SK-N-SH (cell line): ENCODE measurements around the gene SKIDA1. TPM values are rescaled to one million over a fixed set of nuclear protein-coding genes. Genes with fewer than 3 reads are reported as not detected.

ENCODE experiments used
- CTCF ChIA-PET: fragments of 300-600, 350-600 bp; formaldehyde crosslinking; extraction: SDS; loops from one replicate; lab custom pipeline; 2021; lab: Yijun Ruan, JAX
- POLR2A ChIA-PET: fragments of 350-600 bp; sonication (Branson Sonifier 250); formaldehyde crosslinking; extraction: SDS; loops from one replicate; lab custom pipeline; 2020; ENCODE audit warnings: antibody characterized with exemption, inconsistent platforms; lab: Yijun Ruan, JAX
- DNase-seq: peaks from one replicate; pipeline ENCODE4 v3.0.0; 2012
- H2AFZ ChIP-seq: fragments of 200-600 bp; sonication (generic); 2 replicates; pipeline ENCODE4 v1.8.1; 2016; ENCODE audit warnings: antibody characterized with exemption, mild to moderate bottlenecking, low read depth
- H3F3A ChIP-seq: fragments of 200-600 bp; sonication (generic); replicated peaks from 2 replicates; pipeline ENCODE3; 2016; ENCODE audit warnings: antibody characterized with exemption, mild to moderate bottlenecking; ENCODE audit not compliant: insufficient read depth
- H3K27ac ChIP-seq, 2 experiments: fragments of 200-500 bp in 1 of 2; fragments of 200-600 bp in 1 of 2; sonication (Bioruptor generic) in 1 of 2; sonication (generic), shearing (Covaris generic) in 1 of 2; 2 replicates each; pipeline versions ENCODE4 v1.5.1 to v1.6.1; 2014 to 2016; ENCODE audit warnings: low read depth in 2 of 2, inconsistent platforms in 1 of 2, low read length in 1 of 2, mild to moderate bottlenecking in 1 of 2, mixed read lengths in 1 of 2
- H3K27me3 ChIP-seq: fragments of 200-600 bp; sonication (generic), shearing (Covaris generic); 2 replicates; pipeline ENCODE4 v1.6.1; 2016; ENCODE audit warnings: mixed run types; ENCODE audit not compliant: insufficient read depth
- H3K36me3 ChIP-seq, 2 experiments: fragments of 200-500 bp in 1 of 2; fragments of 200-600 bp in 1 of 2; sonication (Bioruptor generic) in 1 of 2; sonication (generic) in 1 of 2; replicated peaks in 1 of 2; 2 replicates each; pipeline versions ENCODE3 to v1.5.1; 2014 to 2016; ENCODE audit warnings: low read length in 1 of 2, mild to moderate bottlenecking in 1 of 2; ENCODE audit not compliant: insufficient read depth in 2 of 2, control insufficient read depth in 1 of 2
- H3K4me1 ChIP-seq, 2 experiments: fragments of 200-500 bp in 1 of 2; fragments of 200-600 bp in 1 of 2; sonication (Bioruptor generic) in 1 of 2; sonication (generic), shearing (Covaris generic) in 1 of 2; 2 replicates each; pipeline versions ENCODE4 v1.5.1 to v1.6.1; 2014 to 2016; ENCODE audit warnings: low read depth in 1 of 2, low read length in 1 of 2, mixed run types in 1 of 2; ENCODE audit not compliant: insufficient read depth in 2 of 2, control insufficient read depth in 1 of 2
- H3K4me2 ChIP-seq: fragments of 200-600 bp; sonication (generic), shearing (Covaris generic); 2 replicates; pipeline ENCODE4 v1.6.1; 2017; ENCODE audit warnings: mixed run types
- H3K4me3 ChIP-seq, 2 experiments: fragments of 200-500 bp in 1 of 2; fragments of 200-600 bp in 1 of 2; sonication (Bioruptor generic) in 1 of 2; sonication (generic), shearing (Covaris generic) in 1 of 2; 2 replicates each; pipeline versions ENCODE4 v1.5.1 to v1.8.1; 2014 to 2016; ENCODE audit warnings: low read depth in 2 of 2, inconsistent platforms in 1 of 2, low read length in 1 of 2, mild to moderate bottlenecking in 1 of 2, mixed read lengths in 1 of 2, moderate library complexity in 1 of 2
- H3K79me2 ChIP-seq: fragments of 200-600 bp; sonication (generic); 2 replicates; pipeline ENCODE4 v1.8.1; 2017; ENCODE audit warnings: mild to moderate bottlenecking; ENCODE audit not compliant: insufficient read depth
- H3K9ac ChIP-seq: fragments of 200-600 bp; sonication (generic); 2 replicates; pipeline ENCODE4 v1.6.1; 2017; ENCODE audit warnings: mixed run types
- H3K9me2 ChIP-seq: fragments of 200-600 bp; sonication (generic); 2 replicates; pipeline ENCODE4 v1.6.1; 2017; ENCODE audit warnings: mixed run types
- H3K9me3 ChIP-seq: fragments of 200-600 bp; sonication (generic); 2 replicates; pipeline ENCODE4 v1.6.1; 2017; ENCODE audit warnings: mixed run types, mild to moderate bottlenecking, moderate library complexity
- H4K20me1 ChIP-seq: fragments of 200-600 bp; sonication (generic); 2 replicates; pipeline ENCODE4 v1.6.1; 2017; ENCODE audit warnings: mild to moderate bottlenecking, mixed run types; ENCODE audit not compliant: insufficient read depth
- ELF1 ChIP-seq: IDR thresholded peaks from 2 replicates; pipeline ENCODE4 v1.4.0; 2012
- EZH2phosphoT487 ChIP-seq: fragments of 200-600 bp; sonication (generic); IDR thresholded peaks from 2 replicates; pipeline ENCODE4 v1.6.1; 2017; ENCODE audit warnings: low read depth, mixed run types, mild to moderate bottlenecking, antibody characterized with exemption, moderate library complexity, borderline replicate concordance
- GATA2 ChIP-seq: sonication (generic); formaldehyde crosslinking; IDR thresholded peaks from 2 replicates; pipeline ENCODE4 v1.5.0; 2020; ENCODE audit warnings: mild to moderate bottlenecking, missing genetic modification reagents
- MEF2A ChIP-seq: IDR thresholded peaks from 2 replicates; pipeline ENCODE4 v1.4.0; 2012; ENCODE audit warnings: low read depth, borderline replicate concordance
- RFX5 ChIP-seq: IDR thresholded peaks from 2 replicates; pipeline ENCODE4 v1.6.1; 2012; ENCODE audit warnings: mild to moderate bottlenecking, improper control_type of control experiment, low read length
- ZBTB33 ChIP-seq: IDR thresholded peaks from 2 replicates; pipeline ENCODE4 v1.4.0; 2012; ENCODE audit warnings: low read depth, borderline replicate concordance
- WGBS: methylation state at CpG from one replicate; pipeline ENCODE4 v1.1.6; 2017; ENCODE audit warnings: low lambda C conversion rate; 5-methylcytosine and 5-hydroxymethylcytosine counted together
- polyA plus RNA-seq, 3 experiments: library from polyadenylated mRNA; depleted of rRNA; stranded (reverse); fragments of >200 nt; gene quantifications; 2 replicates each; pipeline ENCODE4 v1.2.3, GENCODE V29; 2012
- TF ChIP-seq, protein P1 (sequence below): fragments of 150-350 bp; IDR thresholded peaks from 2 replicates; pipeline ENCODE4 v1.6.1; 2016; ENCODE audit warnings: mild to moderate bottlenecking, low read depth, low read length
- TF ChIP-seq, protein P2 (sequence below): IDR thresholded peaks from 2 replicates; pipeline ENCODE4; 2012

Gene SKIDA1
- polyA plus RNA-seq, 1 of the 3 experiments (the other 2 are of a cell fraction), result 0.38 TPM

DNA sequence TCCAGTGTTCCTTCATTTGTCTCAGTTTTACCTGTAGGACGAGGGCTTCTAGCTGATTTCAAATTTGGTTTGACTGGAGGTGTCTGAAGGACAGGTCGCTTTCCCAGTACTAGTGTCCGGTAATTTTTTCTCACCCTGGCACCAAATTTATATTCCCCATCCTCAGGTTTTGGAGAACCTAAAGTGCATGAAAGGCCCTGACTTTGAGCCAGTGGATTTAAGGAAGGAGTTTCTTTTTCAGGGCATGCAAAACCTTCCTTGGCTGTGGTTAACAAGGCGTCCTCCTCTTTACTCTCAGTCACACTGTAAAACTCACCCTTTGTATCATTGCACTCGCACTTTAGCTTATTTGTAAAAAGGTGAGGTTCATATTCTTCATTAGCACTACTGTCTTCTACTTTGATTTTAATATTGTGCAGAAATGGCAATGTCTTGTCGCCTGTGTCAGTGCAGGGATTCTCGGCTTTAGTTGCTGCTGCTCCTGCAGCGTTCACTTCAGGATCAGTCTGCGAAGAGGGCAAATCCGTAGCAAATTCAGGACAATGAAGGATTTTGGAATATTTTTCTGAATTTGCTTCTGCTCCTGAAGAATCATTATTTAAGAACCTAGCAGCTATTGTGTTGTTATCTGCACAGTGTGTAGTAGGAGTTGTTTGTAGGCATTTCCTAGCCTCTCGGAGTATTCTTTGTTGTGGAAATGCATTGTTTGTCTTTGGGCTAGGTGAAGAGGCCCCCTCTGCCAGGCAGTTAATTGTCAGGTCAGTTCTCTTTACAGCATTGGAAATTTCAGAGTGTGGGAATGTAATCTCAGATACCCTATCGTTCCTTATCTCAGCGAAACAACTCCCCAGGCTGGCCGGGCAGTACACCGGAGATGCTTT is 9.9 kb downstream of the SKIDA1 start:
- H3K4me2 ChIP-seq, result peak overlapping the region; percentile 87
- H3K27me3 ChIP-seq, result no peaks in the 10 kb centered on the region
- 38% methylated on average over 15 of the region's 15 CpGs for WGBS
- H4K20me1 ChIP-seq, result no peaks in the 10 kb centered on the region
- peak overlapping the region; percentile 44 to 99; a peak in 3 of 4 replicates for H3K27ac ChIP-seq
- H3K4me1 ChIP-seq, result peaks cover 18 to 21% of the 10 kb centered on the region in 2 experiments; a peak in 3 of 4 replicates
- DNase-seq, result no peak
- H3K9me3 ChIP-seq, result no peaks in the 10 kb centered on the region
- H3K9ac ChIP-seq, result peak overlapping the region; percentile 60; the same call in 1 of the 2 replicates
- ChIA-PET CTCF (interaction anchor here (0.7 to 3.4 kb wide), 11 partner anchors 8 to 488 kb away, joined by 3 to 28 read pairs (median 3); partner anchors contain the start of genes DNAJC1 and SKIDA1), POLR2A (interaction anchor here (0.6 to 2.9 kb wide), 5 partner anchors 10 to 834 kb away, joined by 3 to 21 read pairs (median 7); partner anchors contain the start of gene SKIDA1)
- H2AFZ ChIP-seq, result peak overlapping the region; percentile 68
- peaks cover 22% of the 10 kb centered on the region for H3F3A ChIP-seq
- H3K79me2 ChIP-seq, result peaks cover 27% of the 10 kb centered on the region
- no peaks in the 10 kb centered on the region for H3K36me3 ChIP-seq
- no peaks in the 10 kb centered on the region for H3K9me2 ChIP-seq
- H3K4me3 ChIP-seq, result peak overlapping the region; percentile 53 to 64
- TF ChIP-seq, protein P1, sequence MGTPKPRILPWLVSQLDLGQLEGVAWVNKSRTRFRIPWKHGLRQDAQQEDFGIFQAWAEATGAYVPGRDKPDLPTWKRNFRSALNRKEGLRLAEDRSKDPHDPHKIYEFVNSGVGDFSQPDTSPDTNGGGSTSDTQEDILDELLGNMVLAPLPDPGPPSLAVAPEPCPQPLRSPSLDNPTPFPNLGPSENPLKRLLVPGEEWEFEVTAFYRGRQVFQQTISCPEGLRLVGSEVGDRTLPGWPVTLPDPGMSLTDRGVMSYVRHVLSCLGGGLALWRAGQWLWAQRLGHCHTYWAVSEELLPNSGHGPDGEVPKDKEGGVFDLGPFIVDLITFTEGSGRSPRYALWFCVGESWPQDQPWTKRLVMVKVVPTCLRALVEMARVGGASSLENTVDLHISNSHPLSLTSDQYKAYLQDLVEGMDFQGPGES, result no peak
- TF ChIP-seq, protein P2, sequence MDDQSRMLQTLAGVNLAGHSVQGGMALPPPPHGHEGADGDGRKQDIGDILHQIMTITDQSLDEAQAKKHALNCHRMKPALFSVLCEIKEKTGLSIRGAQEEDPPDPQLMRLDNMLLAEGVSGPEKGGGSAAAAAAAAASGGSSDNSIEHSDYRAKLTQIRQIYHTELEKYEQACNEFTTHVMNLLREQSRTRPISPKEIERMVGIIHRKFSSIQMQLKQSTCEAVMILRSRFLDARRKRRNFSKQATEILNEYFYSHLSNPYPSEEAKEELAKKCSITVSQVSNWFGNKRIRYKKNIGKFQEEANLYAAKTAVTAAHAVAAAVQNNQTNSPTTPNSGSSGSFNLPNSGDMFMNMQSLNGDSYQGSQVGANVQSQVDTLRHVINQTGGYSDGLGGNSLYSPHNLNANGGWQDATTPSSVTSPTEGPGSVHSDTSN, result no peak
- TF ChIP-seq EZH2phosphoT487, result no peak

- H3K4me1 ChIP-seq, result peaks cover 18 to 21% of the 10 kb centered on the region in 2 experiments; a peak in 3 of 4 replicates
- TF ChIP-seq ELF1 (no peak), MEF2A (no peak), GATA2 (CRISPR knock-in tag) (no peak), RFX5 (no peak), ZBTB33 (no peak)
- no peaks in the 10 kb centered on the region for H3K9me3 ChIP-seq
- H3K79me2 ChIP-seq, result peaks cover 27% of the 10 kb centered on the region
- peak overlapping the region in 1 of 2 experiments; percentile 99; a peak in 2 of 4 replicates for H3K27ac ChIP-seq
- no peak overlapping the region for H3K9ac ChIP-seq
- H2AFZ ChIP-seq, result no peak overlapping the region; the same call in 1 of the 2 replicates
- no peaks in the 10 kb centered on the region for H3K27me3 ChIP-seq
- ChIA-PET POLR2A (interaction anchor here (1.0 to 2.9 kb wide), 3 partner anchors 9 to 18 kb away, joined by 3 to 21 read pairs (median 8); partner anchors contain the start of gene SKIDA1), CTCF (interaction anchor here (0.7 to 3.4 kb wide), 6 partner anchors 12 to 489 kb away, joined by 3 to 28 read pairs (median 4); partner anchors contain the start of gene DNAJC1)
- 37% methylated on average over 10 of the region's 10 CpGs for WGBS
- peak overlapping the region; percentile 87 for H3K4me2 ChIP-seq
- H3K36me3 ChIP-seq, result no peaks in the 10 kb centered on the region
- DNase-seq, result no peak
- peaks cover 20% of the 10 kb centered on the region for H3F3A ChIP-seq
- H3K4me3 ChIP-seq, result peak overlapping the region; percentile 53 to 64; a peak in 3 of 4 replicates
- H3K9me2 ChIP-seq, result no peaks in the 10 kb centered on the region
- H4K20me1 ChIP-seq, result no peaks in the 10 kb centered on the region
These were observed 10.6 kb downstream of the SKIDA1 start for GRCh38 chr10:21514818-21515351.
